ENCODE measurements around the gene B9D1.

The B9D1 gene

GRCh38 chr17:19338031-19338990 is 24.2 kb downstream of the B9D1 start:
- peak; percentile 60 for DNase-seq (ENCODE audit: low spot score)

GRCh38 chr17:19337712-19338023 is 24.9 kb downstream of the B9D1 start:
- DNase-seq (ENCODE audit: low spot score), result no peak

- DNase-seq (ENCODE audit: low spot score), result peak; percentile 79
Measured at GRCh38 chr17:19336938-19337711, 25.4 kb downstream of the B9D1 start.

GRCh38 chr17:19335951-19336631 is 26.4 kb downstream of the B9D1 start:
- DNase-seq (ENCODE audit: low spot score), result no peak

GRCh38 chr17:19334331-19334730 is 28.2 kb downstream of the B9D1 start:
- no peak for DNase-seq (ENCODE audit: low spot score)

GRCh38 chr17:19333736-19334290 is 28.7 kb downstream of the B9D1 start:
- DNase-seq (ENCODE audit: low spot score), result no peak

GRCh38 chr17:19333132-19333440 is 29.4 kb downstream of the B9D1 start:
- no peak for DNase-seq (ENCODE audit: low spot score)

- no peak for DNase-seq (ENCODE audit: low spot score)
Measured at GRCh38 chr17:19332371-19333131, 30.0 kb downstream of the B9D1 start.

- no peak for DNase-seq (ENCODE audit: low spot score)
Measured at GRCh38 chr17:19331543-19332245, 30.8 kb downstream of the B9D1 start.

- DNase-seq (ENCODE audit: low spot score), result no peak
Measured at GRCh38 chr17:19331134-19331533, 31.4 kb downstream of the B9D1 start.

GRCh38 chr17:19330271-19330670 is 32.3 kb downstream of the B9D1 start:
- no peak for DNase-seq (ENCODE audit: low spot score)

- DNase-seq (ENCODE audit: low spot score), result no peak
Measured at GRCh38 chr17:19329839-19330238, 32.7 kb downstream of the B9D1 start.

GRCh38 chr17:19329136-19329535 is 33.4 kb downstream of the B9D1 start:
- DNase-seq (ENCODE audit: low spot score), result no peak

- DNase-seq (ENCODE audit: low spot score), result no peak
Measured at GRCh38 chr17:19328441-19329061, 34.0 kb downstream of the B9D1 start.

- no peak for DNase-seq (ENCODE audit: low spot score)
Measured at GRCh38 chr17:19327031-19327783, 35.3 kb downstream of the B9D1 start.

GRCh38 chr17:19325542-19325941 is 37.0 kb downstream of the B9D1 start:
- DNase-seq (ENCODE audit: low spot score), result no peak

- DNase-seq (ENCODE audit: low spot score), result no peak
Measured at GRCh38 chr17:19322861-19323260, 39.7 kb downstream of the B9D1 start.

- DNase-seq (ENCODE audit: low spot score), result no peak
Measured at GRCh38 chr17:19322129-19322505, 40.4 kb downstream of the B9D1 start.

GRCh38 chr17:19321481-19322128 is 40.9 kb downstream of the B9D1 start:
- no peak for DNase-seq (ENCODE audit: low spot score)

Data from pons (tissue), 1 donor.